HG03354 (cell line): ENCODE measurements around the gene PTPRN2.
"Not testable (repeated sequence)": the region's sequence is repeated elsewhere in the genome, so short reads cannot be mapped to it uniquely, and the experiment has no call there.

Source experiments
- ATAC-seq: cut with Tn5 transposase; IDR thresholded peaks from one replicate; pipeline ENCODE4 v1.9.1; 2021; ENCODE audit warnings: mild to moderate bottlenecking; ENCODE audit not compliant: unreplicated experiment, poor library complexity, severe bottlenecking

PTPRN2 gene

DNA sequence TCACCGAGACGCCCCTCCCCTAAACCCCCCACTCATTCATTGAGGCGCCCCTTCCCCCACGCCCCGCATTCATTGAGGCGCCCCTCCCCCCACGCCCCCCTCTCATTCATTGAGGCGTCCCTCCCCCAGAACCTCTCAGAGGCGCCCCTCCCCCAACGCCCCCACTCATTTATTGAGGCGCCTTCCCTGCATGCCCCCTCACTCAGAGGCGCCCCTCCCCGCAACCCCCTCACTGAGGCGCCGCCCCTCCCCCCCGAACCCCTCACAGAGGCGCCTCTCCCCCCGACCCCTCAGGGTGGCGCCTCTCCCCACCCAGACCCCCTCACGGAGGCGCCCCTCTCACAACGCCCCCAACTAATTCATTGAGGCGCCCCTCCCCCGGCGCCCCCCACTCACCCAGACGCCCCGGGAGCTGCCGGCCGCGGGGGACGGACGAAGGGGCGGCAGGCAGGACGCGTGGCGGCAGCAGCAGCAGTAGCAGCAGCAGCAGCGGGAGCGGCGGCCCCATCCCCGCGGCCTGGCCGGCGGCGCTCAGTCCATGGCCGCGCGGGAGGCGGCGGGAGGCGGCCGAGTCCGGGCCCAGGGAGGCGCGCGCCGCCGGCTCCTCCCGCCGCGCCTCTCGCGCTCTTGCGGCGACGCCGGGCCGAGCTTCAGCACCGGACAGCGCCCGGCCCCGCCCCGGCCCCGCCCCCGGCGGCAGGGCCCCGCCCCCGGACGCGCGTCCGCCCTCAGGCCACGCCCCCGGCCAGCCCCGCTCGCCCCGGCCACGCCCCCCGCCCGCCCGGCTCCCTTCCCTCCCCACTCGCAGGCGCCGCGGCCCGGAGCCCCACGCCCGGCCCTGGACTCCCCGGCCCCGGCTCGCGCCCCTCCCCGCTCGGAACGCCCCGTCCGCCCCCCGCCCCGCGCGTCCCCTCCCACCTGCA lies at the start of gene PTPRN2:
Gene PTPRN2, minus strand, starts transcription at position 662 of the 923 bp plus-strand sequence.
- ATAC-seq: peak; percentile 82

DNA sequence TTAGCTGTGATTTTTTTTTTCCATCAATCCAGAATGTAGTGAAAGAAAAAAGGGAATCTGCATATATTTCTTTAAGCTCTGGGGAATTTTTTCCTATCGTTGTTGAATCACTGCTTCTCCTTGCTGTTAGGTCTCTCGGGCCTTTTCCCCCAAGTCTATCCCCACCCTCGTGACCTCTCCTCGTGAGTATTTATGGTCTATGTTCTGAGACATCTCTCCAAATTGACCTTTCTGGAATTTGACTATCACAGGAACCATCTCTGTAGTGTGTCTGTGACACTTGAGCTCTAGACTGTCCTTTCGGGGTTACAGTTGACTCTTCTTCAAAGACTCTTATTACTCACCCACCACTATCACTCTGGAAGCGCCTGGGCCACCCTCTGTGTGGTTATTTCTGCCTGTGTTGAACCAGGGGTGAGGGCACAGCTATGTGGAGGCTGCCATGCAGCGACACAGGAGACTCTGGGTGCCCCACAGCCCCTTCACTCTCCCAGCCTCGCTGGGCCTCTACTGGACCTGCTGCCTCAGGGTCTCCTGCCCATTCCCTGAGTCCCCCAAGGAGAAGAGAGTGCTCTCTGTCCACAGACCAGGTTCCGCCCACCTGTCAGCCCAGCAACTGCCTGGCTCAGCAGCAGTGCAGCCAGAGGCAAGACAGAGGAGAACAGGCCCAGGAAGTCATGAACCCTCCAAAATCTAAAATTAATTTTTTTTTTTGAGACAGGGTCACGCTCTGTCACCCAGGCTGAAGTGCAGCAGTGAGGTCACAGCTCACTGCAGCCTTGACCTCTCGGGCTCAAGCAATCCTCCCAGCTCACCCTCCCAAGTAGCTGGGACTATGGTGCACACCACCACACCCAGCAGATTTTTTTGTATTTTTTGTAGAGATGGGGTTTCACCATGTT lies 45.7 kb upstream of the PTPRN2 start:
- ATAC-seq: peak; percentile 52

DNA sequence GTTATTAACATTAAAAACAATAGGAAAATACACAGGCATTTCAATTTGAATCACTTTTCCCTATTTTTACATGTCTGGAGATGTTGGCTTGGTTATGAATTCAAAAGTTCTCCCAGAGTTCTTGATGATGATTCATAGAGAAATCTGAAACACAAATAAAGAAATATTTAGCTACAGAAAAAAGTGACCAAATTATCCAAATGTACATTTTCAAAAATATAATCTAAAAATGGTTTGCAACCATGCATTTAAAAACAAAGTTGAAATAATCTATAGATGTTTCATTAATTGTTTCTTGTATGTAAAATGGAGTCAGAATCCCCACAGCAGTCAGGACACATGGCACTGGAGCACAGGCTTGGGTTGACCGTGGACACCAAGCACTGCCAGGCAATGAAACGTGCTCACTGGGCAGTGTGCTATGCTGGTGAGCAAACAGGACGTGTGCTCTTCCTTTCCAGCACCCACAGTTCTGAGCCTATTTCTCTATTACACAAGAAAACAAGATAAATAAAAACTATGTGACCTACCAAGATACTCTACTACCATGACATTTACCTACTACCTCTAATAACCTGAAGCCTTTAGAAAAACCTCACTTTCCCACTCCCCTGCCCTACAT lies 44.1 kb upstream of the PTPRN2 start:
- ATAC-seq: no peak

- not testable (repeated sequence) for ATAC-seq
These were observed 38.7 kb upstream of the PTPRN2 start for GRCh38 chr7:158626289-158626688.

DNA sequence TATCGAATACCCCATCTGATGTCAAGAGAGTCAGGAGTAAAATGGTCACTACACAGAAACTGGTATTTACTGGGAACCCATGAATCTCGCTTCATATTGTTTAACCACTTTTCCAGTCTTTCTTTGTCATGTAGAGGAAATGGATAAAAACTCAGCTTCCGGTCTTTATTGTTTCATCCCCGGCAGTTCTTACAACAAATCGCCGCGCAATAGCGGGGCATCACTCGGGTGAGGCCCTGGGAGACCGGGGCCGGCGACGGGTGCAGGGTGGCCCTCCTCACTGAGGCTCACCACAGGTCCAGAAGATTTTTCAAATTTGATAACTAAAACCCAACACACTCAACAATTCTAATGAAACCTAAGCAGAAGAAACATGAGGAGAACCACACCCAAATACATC lies 35.6 kb upstream of the PTPRN2 start:
- ATAC-seq: no peak

DNA sequence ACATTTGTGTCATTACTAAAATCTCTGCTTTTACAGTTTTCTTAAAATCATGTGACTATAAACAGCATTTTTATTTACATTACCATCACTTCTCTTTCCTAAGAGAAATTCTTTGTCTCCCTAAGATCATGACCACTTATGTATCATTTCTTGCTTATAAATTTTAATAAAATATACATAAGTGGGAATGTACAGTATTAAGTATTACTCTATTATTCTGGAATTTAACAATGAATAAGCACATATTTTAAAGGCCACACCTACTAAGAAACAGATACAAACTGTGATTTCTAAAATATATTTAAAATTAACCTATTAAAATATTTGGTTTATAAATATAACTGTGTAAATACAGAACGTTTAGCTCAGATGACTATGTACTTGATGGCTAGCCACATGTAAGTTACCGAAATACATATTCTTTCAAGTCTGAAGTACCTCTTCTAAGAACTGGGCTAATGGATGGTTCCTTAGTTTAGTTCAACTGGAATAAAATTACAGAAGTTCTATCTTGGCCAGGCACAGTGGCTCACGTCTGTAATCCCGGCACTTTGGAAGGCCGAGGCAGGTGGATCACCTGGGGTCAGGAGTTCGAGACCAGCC lies 33.3 kb upstream of the PTPRN2 start:
- ATAC-seq: no peak

DNA sequence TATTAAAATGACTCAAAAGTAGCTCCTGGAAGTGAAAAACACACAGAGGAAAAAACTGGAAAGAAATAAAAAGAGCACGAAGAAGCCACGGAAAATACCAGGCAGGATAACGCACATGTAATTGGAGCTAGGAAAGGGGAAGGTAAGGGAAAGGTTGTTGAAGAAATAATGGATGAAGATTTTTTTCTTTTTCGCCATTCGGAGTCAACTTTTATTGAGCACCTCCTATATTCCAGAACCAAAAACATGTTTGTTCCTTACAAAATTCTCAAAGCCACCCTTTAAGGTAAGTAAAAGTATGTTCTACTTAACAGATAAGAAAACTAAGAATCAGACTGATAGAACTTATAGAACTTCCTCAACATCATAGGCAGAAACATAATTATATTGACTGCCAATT lies 32.8 kb upstream of the PTPRN2 start:
- ATAC-seq: no peak

GRCh38 chr7:158618745-158619140 lies 31.1 kb upstream of the PTPRN2 start:
- no peak for ATAC-seq

- ATAC-seq: no peak
These were observed 30.1 kb upstream of the PTPRN2 start for GRCh38 chr7:158617737-158618128.

DNA sequence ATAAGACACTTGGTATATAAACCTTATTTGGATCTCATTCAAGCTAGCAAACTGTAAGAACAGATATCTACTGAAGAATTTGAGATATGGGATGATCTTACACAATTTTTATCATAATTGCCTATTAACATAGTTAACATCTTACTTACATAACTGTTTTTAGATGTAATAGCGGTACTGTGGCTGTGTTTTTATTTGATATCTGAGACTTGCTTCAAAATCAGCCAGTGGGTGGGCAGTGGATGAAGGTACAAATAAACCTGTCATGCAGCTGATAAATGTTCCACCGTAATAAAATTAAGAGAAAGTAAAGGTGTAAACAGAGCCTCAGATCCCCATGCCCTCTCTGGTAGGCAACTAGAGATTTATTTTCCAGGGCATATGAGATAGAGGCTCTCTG lies 28.4 kb upstream of the PTPRN2 start:
- no peak for ATAC-seq

DNA sequence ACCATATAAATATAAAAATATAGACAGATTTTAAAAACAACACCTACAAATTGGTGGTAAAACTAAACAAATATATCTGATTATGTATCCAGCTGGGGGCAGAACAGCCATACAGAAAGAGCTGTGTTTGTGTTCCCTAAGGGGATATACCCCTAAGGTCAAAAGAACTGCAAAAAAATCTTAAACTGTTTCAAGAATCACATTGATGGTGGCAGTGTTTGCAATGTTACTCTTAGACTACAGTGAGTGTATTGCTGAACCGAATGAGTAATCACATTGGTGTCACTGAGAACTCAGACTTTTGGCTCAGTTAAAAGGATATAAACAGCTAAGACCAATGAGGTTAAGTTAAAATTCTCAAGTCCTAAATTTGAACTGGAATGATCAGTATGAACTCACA lies 27.1 kb upstream of the PTPRN2 start:
- ATAC-seq: no peak

DNA sequence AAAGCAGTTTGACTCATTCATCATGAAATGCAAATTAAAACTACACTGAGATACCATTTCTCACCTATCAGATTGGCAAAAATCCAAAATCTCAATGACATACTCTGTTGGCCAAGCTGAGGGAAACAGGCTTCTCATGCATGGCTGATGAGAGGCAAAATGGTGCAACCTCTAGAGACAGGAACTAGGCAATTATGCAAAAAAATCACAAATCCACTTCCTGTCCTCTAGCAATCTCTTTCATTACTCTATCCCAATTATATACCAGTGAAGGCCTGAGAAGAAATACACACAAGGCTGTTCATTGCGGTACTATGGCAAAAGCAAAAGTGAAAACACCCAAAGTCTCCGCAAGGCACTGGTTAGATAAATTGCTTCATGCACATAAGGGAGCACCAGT lies 25.9 kb upstream of the PTPRN2 start:
- peak; percentile 87 for ATAC-seq

DNA sequence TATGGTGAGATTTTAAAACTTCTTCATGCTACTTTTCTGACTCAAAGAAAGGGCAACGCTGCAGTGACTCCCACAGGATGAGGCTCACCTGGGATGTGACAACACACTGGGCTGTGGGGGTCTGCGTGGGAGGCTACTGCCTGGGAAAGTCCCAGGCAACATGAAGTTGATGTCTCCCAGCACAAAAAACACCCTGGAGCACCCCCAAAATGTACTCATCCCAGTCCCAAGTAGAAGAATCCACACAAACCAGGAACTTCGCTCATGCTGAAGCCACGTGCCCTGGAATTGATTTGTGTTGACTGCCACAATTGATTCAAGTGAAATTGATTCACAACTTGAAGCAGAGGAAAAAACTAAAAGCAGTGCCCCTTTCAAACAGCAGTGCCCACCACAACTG lies 24.9 kb upstream of the PTPRN2 start:
- ATAC-seq: no peak

- ATAC-seq: no peak
These were observed 23.9 kb upstream of the PTPRN2 start for GRCh38 chr7:158611541-158611940.

- ATAC-seq: no peak
These were observed 21.8 kb upstream of the PTPRN2 start for GRCh38 chr7:158609313-158609974.

DNA sequence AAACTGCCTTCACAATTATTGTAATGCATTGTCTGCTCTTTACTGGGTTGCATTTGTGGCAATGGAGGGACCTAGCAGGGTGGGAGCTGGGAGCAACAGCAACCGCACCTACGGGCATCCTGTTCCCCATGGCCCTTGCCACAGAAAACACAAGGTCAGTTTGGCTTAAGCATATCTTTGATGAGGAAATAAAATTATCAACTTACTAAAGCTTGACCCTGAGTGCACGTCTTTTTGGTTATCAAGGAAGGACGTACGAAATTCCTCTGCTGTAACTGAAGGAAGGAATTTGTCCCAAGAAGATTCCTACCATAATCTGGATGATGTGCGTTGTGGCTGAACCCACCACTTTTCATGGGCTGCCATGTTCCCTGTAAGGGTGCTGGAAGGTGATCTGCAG lies 19.9 kb upstream of the PTPRN2 start:
- ATAC-seq: no peak

DNA sequence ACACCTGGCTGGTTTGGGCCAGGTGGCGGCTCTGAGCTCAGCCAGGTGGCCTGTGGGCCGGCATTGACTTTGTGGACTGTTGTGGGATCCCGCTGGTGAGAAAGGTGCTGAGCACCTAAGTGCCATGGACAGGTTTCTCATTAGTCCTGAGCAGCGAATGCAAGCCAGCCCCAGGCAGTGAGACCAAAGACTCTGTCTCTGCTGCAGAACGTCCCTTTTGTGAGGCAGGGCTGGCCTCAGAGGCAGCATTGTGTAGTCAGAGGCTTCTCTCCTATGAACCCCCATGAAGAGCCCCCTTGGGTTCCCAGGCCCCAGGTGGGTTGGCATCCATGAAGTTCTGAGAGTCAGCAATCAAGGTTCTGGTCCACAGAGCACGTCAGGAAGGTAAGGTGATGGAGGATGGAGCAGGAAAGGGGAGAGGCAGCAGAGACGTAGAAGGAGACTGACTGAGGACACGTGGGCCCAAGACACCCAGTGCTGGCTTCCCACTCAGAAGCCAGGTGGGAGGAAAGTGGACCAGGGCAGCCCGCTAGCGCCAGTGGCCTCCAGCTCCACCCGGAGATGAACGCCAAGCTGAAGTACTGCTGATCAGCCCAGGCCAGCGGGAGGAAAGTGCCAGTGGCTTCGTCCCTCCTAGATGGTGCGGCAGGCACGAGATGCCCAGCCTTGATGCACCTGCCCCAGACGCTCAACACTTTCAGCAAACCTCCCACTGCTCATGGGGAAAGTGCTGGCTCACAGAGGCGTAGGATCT lies 19.2 kb upstream of the PTPRN2 start:
- no peak for ATAC-seq

- no peak for ATAC-seq
These were observed 18.5 kb upstream of the PTPRN2 start for GRCh38 chr7:158606129-158606528.
